Measurements from ENCODE around the gene TRMT1L. TPM values are rescaled to one million over a fixed set of nuclear protein-coding genes. Genes with fewer than 3 reads are reported as not detected.

Gene TRMT1L
- polyA plus RNA-seq, 6 donors from 2014 or later = 15.6 to 31.8 (median 22.9) TPM

Other genes starting within 250 kb of the TRMT1L start
- gene NIBAN1, start 182.4 kb downstream of the TRMT1L start, polyA plus RNA-seq (ENCODE audit: low read depth in 6 of 6) = 1 to 10 TPM in 1 of 6 donors, under 1 TPM in 4, not detected in 1; 0.13 to 1.3 (median 0.34) TPM
- 10 to 100 TPM in 5 of 6 donors, 1 to 10 TPM in 1; 9.5 to 42.4 (median 27.0) TPM for gene RNF2, start 111.4 kb downstream of the TRMT1L start, polyA plus RNA-seq (ENCODE audit: low read depth in 6 of 6)
- 1 to 10 TPM; 4.0 to 6.8 (median 5.3) TPM for gene SWT1, start 214 bp upstream of the TRMT1L start, polyA plus RNA-seq (ENCODE audit: low read depth in 6 of 6)
- gene IVNS1ABP, start 160.3 kb upstream of the TRMT1L start, polyA plus RNA-seq (ENCODE audit: low read depth in 6 of 6) = 10 to 100 TPM; 20.3 to 40.9 (median 31.0) TPM